GM06990 (cell line): ENCODE data around the gene STUM.

Experiments
- DNase-seq: peaks from one replicate; pipeline ENCODE4 v3.0.0-alpha.2; 2011; ENCODE audit not compliant: insufficient read length; ENCODE audit errors: extremely low read depth
- H3K27me3 ChIP-seq: replicated peaks from 2 replicates; pipeline ENCODE4 v1.6.0; 2011; ENCODE audit warnings: low read length; ENCODE audit not compliant: control insufficient read depth, insufficient read depth
- H3K36me3 ChIP-seq: 2 replicates; pipeline ENCODE4 v1.5.1; 2011; ENCODE audit warnings: low read length; ENCODE audit not compliant: control insufficient read depth, insufficient read depth
- H3K4me3 ChIP-seq: replicated peaks from 2 replicates; pipeline ENCODE4 v1.5.1; 2011; ENCODE audit warnings: low read depth, mild to moderate bottlenecking, control low read depth, low read length
- TF ChIP-seq, protein P1 (sequence below): IDR thresholded peaks from 2 replicates; pipeline ENCODE4 v1.5.1; 2011; ENCODE audit warnings: low read length, control low read depth, mild to moderate bottlenecking, inconsistent platforms; ENCODE audit not compliant: insufficient read depth, poor library complexity, severe bottlenecking

STUM gene

DNA sequence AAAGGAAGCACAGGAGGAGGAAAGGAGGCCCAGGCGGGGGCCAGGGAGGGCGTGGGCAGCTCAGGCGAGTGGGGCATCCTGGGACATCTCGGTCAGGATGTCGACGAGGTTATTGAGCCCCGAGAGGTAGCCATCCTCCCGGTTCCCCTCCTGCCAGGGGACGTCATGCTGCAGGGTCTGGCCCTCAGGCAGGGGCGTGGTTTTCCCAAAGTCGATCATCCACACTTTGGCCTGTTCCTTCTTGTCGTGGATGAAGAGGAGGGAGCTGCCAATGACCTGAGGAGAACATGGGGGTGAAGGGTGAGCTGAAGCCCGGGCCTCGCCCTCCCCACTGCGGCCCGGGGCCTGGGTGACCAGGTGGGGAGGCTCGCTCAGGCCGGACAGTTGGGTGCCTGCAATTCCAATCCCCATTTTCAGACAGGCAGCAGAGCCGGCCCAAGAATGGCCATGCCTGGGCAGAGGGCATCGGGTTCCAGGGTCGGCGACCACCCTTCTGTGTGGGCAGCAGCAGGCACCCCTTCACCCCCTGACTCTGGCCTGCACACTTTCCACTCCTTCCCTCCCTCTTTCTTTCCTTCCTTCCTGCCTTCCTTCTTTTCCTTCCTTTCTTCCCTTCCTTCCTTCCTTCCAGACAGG lies 86.2 kb downstream of the STUM start:
- H3K36me3 ChIP-seq: peaks cover 29% of the 10 kb centered on the region

DNA sequence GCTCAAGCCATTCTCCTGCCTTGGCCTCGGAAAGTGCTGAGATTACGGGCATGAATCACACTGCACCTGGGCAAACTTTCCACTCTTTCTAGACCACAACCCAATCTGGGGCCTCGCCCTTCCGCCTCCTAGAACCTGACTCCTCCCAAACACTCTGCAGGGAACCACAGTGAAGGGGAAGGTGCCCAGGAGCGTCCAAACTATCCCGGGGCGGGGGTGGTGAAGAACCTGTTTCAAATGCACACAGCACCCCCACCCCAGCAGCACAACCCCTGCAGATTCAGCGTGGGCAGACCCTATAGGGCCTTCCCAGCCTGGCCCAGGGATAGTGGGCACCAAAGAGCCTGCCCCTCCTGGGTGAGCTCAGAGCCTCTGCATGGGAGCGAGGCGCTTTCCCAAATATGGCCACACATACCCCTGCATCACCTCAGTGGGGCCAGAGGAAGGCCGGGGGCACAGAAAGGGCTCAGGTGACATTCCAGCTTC lies 86.9 kb downstream of the STUM start:
- TF ChIP-seq, protein P1, sequence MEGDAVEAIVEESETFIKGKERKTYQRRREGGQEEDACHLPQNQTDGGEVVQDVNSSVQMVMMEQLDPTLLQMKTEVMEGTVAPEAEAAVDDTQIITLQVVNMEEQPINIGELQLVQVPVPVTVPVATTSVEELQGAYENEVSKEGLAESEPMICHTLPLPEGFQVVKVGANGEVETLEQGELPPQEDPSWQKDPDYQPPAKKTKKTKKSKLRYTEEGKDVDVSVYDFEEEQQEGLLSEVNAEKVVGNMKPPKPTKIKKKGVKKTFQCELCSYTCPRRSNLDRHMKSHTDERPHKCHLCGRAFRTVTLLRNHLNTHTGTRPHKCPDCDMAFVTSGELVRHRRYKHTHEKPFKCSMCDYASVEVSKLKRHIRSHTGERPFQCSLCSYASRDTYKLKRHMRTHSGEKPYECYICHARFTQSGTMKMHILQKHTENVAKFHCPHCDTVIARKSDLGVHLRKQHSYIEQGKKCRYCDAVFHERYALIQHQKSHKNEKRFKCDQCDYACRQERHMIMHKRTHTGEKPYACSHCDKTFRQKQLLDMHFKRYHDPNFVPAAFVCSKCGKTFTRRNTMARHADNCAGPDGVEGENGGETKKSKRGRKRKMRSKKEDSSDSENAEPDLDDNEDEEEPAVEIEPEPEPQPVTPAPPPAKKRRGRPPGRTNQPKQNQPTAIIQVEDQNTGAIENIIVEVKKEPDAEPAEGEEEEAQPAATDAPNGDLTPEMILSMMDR: no peak
- Histone ChIP-seq H3K27me3 (no peaks in the 10 kb centered on the region), H3K36me3 (peaks cover 29% of the 10 kb centered on the region), H3K4me3 (no peak overlapping the region)
- no peak for DNase-seq

More for the DNA sequence above, 86.2 kb downstream of the STUM start:
- DNase-seq: no peak
- TF ChIP-seq, protein P1: no peak
- no peaks in the 10 kb centered on the region for H3K27me3 ChIP-seq
- H3K4me3 ChIP-seq: no peak overlapping the region

DNA sequence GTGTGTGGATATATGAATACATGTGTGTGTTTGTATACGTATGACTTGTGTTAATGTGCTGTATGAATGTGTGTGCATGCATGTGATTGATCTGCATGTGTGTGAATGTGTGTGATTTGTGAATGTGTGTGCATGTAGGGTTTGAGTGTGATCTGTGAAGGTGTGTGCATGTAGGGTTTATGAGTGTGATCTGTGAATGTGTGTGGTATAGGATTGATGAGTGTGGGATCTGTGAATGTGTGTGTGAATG lies 88.2 kb downstream of the STUM start:
- Histone ChIP-seq H3K4me3 (no peak overlapping the region), H3K36me3 (peaks cover 32% of the 10 kb centered on the region), H3K27me3 (no peaks in the 10 kb centered on the region)
- DNase-seq: no peak
- TF ChIP-seq, protein P1: no peak

DNA sequence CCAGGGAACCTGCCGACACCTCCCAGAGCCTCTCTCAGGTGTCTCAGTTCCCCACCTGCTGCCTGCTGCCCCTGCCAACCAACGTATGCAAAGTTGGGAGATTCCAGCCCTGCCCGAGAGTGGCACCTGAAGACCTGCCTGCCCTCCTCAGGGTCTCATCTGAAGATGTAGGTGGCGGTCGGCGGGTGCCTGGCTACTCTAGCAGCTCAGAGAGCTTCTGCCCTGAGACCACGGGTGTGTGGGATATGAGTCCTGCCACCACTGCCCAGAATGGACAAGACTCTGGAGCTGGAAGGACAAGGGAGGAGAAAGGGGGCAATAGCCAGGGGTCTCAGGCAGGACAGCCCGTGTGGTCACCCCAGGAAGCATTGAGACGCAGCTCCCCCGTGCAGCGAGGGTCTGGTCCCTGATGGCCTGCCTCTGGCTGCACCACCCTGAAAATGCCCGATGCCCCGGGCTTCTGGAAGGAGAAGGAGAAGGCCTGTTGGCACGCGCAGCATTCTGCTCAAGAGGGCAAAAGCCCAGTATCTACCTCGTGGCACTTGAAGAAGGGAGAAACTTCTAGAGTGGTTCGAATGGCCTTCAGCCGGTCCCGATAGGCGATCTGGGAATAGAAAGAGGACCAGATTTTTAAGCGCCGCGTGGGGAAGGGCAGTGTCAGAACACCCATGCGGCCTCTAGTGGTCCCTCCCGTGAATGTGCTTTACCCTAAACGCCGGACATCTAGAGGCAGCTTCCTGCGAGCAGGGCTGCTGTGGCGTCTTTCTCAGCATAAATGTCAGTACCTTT lies 88.8 kb downstream of the STUM start:
- no peak for DNase-seq
- H3K27me3 ChIP-seq: no peaks in the 10 kb centered on the region
- H3K36me3 ChIP-seq: peaks cover 34% of the 10 kb centered on the region
- TF ChIP-seq, protein P1: no peak
- H3K4me3 ChIP-seq: no peak overlapping the region

DNA sequence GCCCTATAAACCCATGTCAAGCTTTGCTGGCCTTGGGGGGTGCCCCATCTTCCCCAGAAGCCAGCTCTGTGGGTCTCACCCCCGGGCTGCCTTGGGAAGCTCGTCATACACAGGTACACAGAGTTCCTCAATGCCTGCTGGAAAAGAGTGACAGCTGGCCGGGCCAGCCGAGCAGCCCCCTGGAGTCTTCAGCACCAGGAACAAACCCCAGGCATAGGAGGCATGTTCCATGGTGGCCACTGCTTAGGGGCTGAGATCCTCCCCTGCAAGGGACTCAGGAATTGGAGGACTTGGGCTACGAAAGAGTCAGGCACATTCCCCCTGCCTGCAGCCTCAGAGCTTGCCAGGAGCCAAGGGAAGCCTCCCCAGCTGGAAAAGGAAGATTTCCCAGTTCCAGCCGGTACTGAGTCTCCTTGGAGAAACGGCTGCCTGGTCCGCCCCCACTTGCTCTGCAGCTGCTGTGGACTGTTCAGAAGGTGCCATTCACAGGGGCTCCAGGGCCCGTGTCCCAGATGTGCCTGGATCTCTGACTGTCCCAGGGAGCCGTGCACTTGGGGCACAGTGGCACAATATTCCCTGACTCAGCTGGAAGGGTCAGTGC lies 89.5 kb downstream of the STUM start:
- no peak overlapping the region for H3K4me3 ChIP-seq
- H3K27me3 ChIP-seq: no peaks in the 10 kb centered on the region
- TF ChIP-seq, protein P1: no peak
- DNase-seq: no peak
- peaks cover 32% of the 10 kb centered on the region for H3K36me3 ChIP-seq
